HFFc6 (cell line): ENCODE measurements around the gene RAB10. TPM values are rescaled to one million over a fixed set of nuclear protein-coding genes. Genes with fewer than 3 reads are reported as not detected.

Experiments
- DNase-seq: peaks from one replicate; pipeline ENCODE4 v3.0.0-alpha.2; 2018
- H3K27ac Mint-ChIP-seq: 2 replicates; pipeline ENCODE4 v1.8.0; 2020; ENCODE audit warnings: mild to moderate bottlenecking, mixed read lengths
- H3K27me3 Mint-ChIP-seq: 2 replicates; pipeline ENCODE4 v1.8.0; 2021; ENCODE audit warnings: mild to moderate bottlenecking, moderate library complexity, mixed read lengths; ENCODE audit not compliant: insufficient read depth
- H3K36me3 Mint-ChIP-seq: 2 replicates; pipeline ENCODE4 v1.8.0; 2021; ENCODE audit warnings: low read depth, mixed read lengths
- H3K4me1 Mint-ChIP-seq: 2 replicates; pipeline ENCODE4 v1.8.0; 2020; ENCODE audit warnings: low read depth, mixed read lengths
- H3K4me3 Mint-ChIP-seq: 2 replicates; pipeline ENCODE4 v1.8.0; 2020; ENCODE audit warnings: mild to moderate bottlenecking, moderate library complexity, mixed read lengths
- H3K9me3 Mint-ChIP-seq: 2 replicates; pipeline ENCODE4 v1.8.0; 2020; ENCODE audit warnings: mild to moderate bottlenecking, mixed read lengths
- CTCF ChIP-seq: fragments of 200-600 bp; sonication (generic); IDR thresholded peaks from 2 replicates; pipeline ENCODE4 v1.5.0; 2021; ENCODE audit warnings: antibody characterized with exemption, mild to moderate bottlenecking
- total RNA-seq, 6 experiments: library from RNA; stranded (reverse); fragmentation: NEBNext Ultra II Directional; extraction: Animal tissue kit (Norgen Biotek cat#: 25700); gene quantifications; 2 replicates in 1 of 6; 3 replicates in 5 of 6; pipeline ENCODE4 v1.2.3, GENCODE V29; 2021

The RAB10 gene
- total RNA-seq, 6 experiments from 2014 or later, result 133 to 144 (median 136) TPM

- Mint-ChIP-seq H3K36me3 (peaks cover 9% of the 10 kb centered on the region), H3K4me3 (peak overlapping the region; percentile 55), H3K27ac (peak overlapping the region; percentile 91), H3K27me3 (0 out of 2 replicates have a peak, but pooled peaks cover 2% of the 10 kb centered on the region), H3K4me1 (peaks cover 52% of the 10 kb centered on the region), H3K9me3 (no peaks in the 10 kb centered on the region)
- TF ChIP-seq CTCF, result no peak
- DNase-seq, result no peak
Measured at GRCh38 chr2:26067980-26068507, 34.2 kb downstream of the RAB10 start.

- Mint-ChIP-seq H3K27ac (peak overlapping the region; percentile 91), H3K4me3 (peak overlapping the region; percentile 67), H3K4me1 (peaks cover 59% of the 10 kb centered on the region), H3K27me3 (0 out of 2 replicates have a peak, but pooled peaks cover 2% of the 10 kb centered on the region), H3K36me3 (peaks cover 9% of the 10 kb centered on the region), H3K9me3 (no peaks in the 10 kb centered on the region)
- no peak for TF ChIP-seq CTCF
- DNase-seq, result peak; percentile 79
Measured at GRCh38 chr2:26068602-26069298, 34.9 kb downstream of the RAB10 start.

GRCh38 chr2:26070730-26071129 lies 36.8 kb downstream of the RAB10 start:
- H3K27ac Mint-ChIP-seq, result no peak overlapping the region
- TF ChIP-seq CTCF, result no peak
- 0 out of 2 replicates have a peak, but pooled peaks cover 2% of the 10 kb centered on the region for H3K27me3 Mint-ChIP-seq
- no peak for DNase-seq
- H3K4me1 Mint-ChIP-seq, result peaks cover 68% of the 10 kb centered on the region
- peaks cover 9% of the 10 kb centered on the region for H3K36me3 Mint-ChIP-seq
- H3K9me3 Mint-ChIP-seq, result no peaks in the 10 kb centered on the region
- H3K4me3 Mint-ChIP-seq, result no peak overlapping the region

- Mint-ChIP-seq H3K9me3 (no peaks in the 10 kb centered on the region), H3K27ac (no peak overlapping the region), H3K4me3 (no peak overlapping the region), H3K27me3 (0 out of 2 replicates have a peak, but pooled peaks cover under 1% of the 10 kb centered on the region), H3K36me3 (peaks cover 4% of the 10 kb centered on the region; the same call in 1 of the 2 replicates), H3K4me1 (peaks cover 62% of the 10 kb centered on the region)
- DNase-seq, result no peak
- TF ChIP-seq CTCF, result no peak
Measured at GRCh38 chr2:26072925-26073768, 39.3 kb downstream of the RAB10 start.

GRCh38 chr2:26073830-26074229 lies 39.9 kb downstream of the RAB10 start:
- DNase-seq, result no peak
- H3K27ac Mint-ChIP-seq, result no peak overlapping the region
- peaks cover 10% of the 10 kb centered on the region for H3K36me3 Mint-ChIP-seq
- H3K4me3 Mint-ChIP-seq, result no peak overlapping the region
- peaks cover 62% of the 10 kb centered on the region for H3K4me1 Mint-ChIP-seq
- TF ChIP-seq CTCF, result no peak
- H3K27me3 Mint-ChIP-seq, result no peaks in the 10 kb centered on the region
- no peaks in the 10 kb centered on the region for H3K9me3 Mint-ChIP-seq
